ENCODE data around the gene BTN2A1.

DNA sequence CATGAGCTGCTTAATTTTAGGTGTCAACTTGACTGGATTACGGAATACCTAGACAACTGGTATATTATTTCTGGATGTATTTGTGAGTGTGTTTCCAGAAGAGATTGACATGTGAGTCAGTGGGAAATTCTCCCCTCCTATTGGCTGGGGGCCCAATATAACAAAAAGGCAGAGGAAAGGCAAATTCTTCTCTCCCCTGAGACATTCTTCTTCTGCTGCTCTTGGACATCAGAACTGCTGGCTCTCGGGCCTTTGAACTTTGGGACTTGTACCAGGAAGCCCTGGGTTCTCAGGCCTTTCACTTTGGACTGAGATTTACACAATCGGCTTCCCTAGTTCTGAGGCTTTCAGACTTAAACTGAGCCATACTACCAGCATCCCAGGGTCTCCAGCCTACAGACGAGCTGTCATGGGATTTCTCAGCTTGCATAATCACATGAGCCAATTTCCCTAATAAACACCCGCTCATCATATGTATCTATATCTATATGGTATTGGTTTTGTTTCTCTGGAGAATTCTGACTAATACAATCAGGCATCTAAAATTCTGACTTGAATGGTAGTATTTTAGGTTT lies 25.0 kb upstream of the BTN2A1 start:
- TF ChIP-seq, protein P1, sequence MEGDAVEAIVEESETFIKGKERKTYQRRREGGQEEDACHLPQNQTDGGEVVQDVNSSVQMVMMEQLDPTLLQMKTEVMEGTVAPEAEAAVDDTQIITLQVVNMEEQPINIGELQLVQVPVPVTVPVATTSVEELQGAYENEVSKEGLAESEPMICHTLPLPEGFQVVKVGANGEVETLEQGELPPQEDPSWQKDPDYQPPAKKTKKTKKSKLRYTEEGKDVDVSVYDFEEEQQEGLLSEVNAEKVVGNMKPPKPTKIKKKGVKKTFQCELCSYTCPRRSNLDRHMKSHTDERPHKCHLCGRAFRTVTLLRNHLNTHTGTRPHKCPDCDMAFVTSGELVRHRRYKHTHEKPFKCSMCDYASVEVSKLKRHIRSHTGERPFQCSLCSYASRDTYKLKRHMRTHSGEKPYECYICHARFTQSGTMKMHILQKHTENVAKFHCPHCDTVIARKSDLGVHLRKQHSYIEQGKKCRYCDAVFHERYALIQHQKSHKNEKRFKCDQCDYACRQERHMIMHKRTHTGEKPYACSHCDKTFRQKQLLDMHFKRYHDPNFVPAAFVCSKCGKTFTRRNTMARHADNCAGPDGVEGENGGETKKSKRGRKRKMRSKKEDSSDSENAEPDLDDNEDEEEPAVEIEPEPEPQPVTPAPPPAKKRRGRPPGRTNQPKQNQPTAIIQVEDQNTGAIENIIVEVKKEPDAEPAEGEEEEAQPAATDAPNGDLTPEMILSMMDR (IDR thresholded peaks at IDR 0.05), result no peak
- TF ChIP-seq RFX5 (IDR thresholded peaks at IDR 0.05; ENCODE audit: low read length), result no peak
- TF ChIP-seq FOXM1 (IDR thresholded peaks at IDR 0.05; ENCODE audit: low read depth), result no peak
- no peak for TF ChIP-seq SIN3A (IDR thresholded peaks at IDR 0.05; ENCODE audit: borderline replicate concordance, low read depth, low read length)
- TF ChIP-seq POLR2AphosphoS5 (IDR thresholded peaks at IDR 0.05; ENCODE audit: low read depth, low read length), result no peak
